Fibroblast of pulmonary artery (primary cell): ENCODE results near the gene RNF208.

Experiments used
- DNase-seq: peaks from one replicate; pipeline ENCODE4 v3.0.0-alpha.2; 2010; ENCODE audit warnings: low read depth
- H3K4me3 ChIP-seq: replicated peaks from 2 replicates; pipeline ENCODE4 v1.5.1; 2011; ENCODE audit warnings: low read depth, mild to moderate bottlenecking, control low read depth, low read length, moderate library complexity
- CTCF ChIP-seq: IDR thresholded peaks from 2 replicates; pipeline ENCODE4 v1.5.1; 2011; ENCODE audit warnings: mild to moderate bottlenecking, control low read depth, low read length, inconsistent platforms; ENCODE audit errors: missing control alignments

The RNF208 gene

GRCh38 chr9:137235424-137236237 is 13.6 kb upstream of the RNF208 start:
- TF ChIP-seq CTCF = no peak
- DNase-seq = no peak
- no peak overlapping the region for H3K4me3 ChIP-seq

- TF ChIP-seq CTCF = no peak
- DNase-seq = no peak
- H3K4me3 ChIP-seq = no peak overlapping the region
These were observed 12.9 kb upstream of the RNF208 start for GRCh38 chr9:137234758-137235423.

- no peak overlapping the region for H3K4me3 ChIP-seq
- no peak for DNase-seq
- no peak for TF ChIP-seq CTCF
These were observed 12.1 kb upstream of the RNF208 start for GRCh38 chr9:137234055-137234697.

GRCh38 chr9:137233143-137233980 is 11.3 kb upstream of the RNF208 start:
- no peak for DNase-seq
- TF ChIP-seq CTCF = no peak
- no peak overlapping the region for H3K4me3 ChIP-seq

- H3K4me3 ChIP-seq = no peak overlapping the region
- no peak for TF ChIP-seq CTCF
- no peak for DNase-seq
These were observed 10.5 kb upstream of the RNF208 start for GRCh38 chr9:137232510-137232909.

- no peak for DNase-seq
- no peak for TF ChIP-seq CTCF
- no peak overlapping the region for H3K4me3 ChIP-seq
These were observed 10.1 kb upstream of the RNF208 start for GRCh38 chr9:137232101-137232500.
